HCT116 (cell line): Measurements from ENCODE around the gene RNF8. TPM values are rescaled to one million over a fixed set of nuclear protein-coding genes. Genes with fewer than 3 reads are reported as not detected.

Source experiments
- ATAC-seq: fragments of 200-7000 bp; cut with Tn5 transposase; 2 replicates; pipeline ENCODE4 v1.9.1; 2020; ENCODE audit warnings: mild to moderate bottlenecking, moderate library complexity
- BruUV-seq: library from RNA; stranded (reverse); fragments of 400-500 nt; replicated peaks from 2 replicates; lab custom pipeline; 2021; lab: Mats Ljungman, UMichigan
- CTCF ChIA-PET: fragments of 300-600 bp; sonication (Branson Sonifier 250); formaldehyde crosslinking; loops from one replicate; lab custom pipeline; 2021; ENCODE audit warnings: antibody characterized with exemption; lab: Charles Lee
- POLR2A ChIA-PET: fragments of 300-600, 350-600 bp; sonication (Branson Sonifier 250); formaldehyde crosslinking; loops from one replicate; lab custom pipeline; 2021; ENCODE audit warnings: antibody characterized with exemption; lab: Charles Lee
- RAD21 ChIA-PET, 2 experiments: fragments of 300-600 bp; sonication (Branson Sonifier 250); formaldehyde crosslinking; loops; one replicate each; lab custom pipeline; 2023; ENCODE audit warnings: low total read pairs in 2 of 2; ENCODE audit not compliant: uncharacterized antibody in 2 of 2, unreplicated experiment in 2 of 2, low non-redundant PET in 1 of 2; lab: Charles Lee
- DNase-seq: peaks from one replicate; pipeline ENCODE4 v3.0.0-alpha.2; 2010; ENCODE audit warnings: low read depth, low spot score
- H2AFZ ChIP-seq: fragments of 200-600 bp; shearing (Covaris generic), sonication (generic); 2 replicates; pipeline ENCODE4 v1.6.1; 2017; ENCODE audit warnings: low read depth, mixed run types, mixed read lengths, antibody characterized with exemption, low read length; ENCODE audit not compliant: poor library complexity, severe bottlenecking
- H3K27ac ChIP-seq: 2 replicates; pipeline ENCODE4 v1.5.1; 2012; ENCODE audit warnings: low read depth, low read length
- H3K27me3 ChIP-seq: fragments of 200-600 bp; sonication (generic); 2 replicates; pipeline ENCODE4 v1.6.1; 2016; ENCODE audit warnings: mixed run types, low read length, mixed read lengths; ENCODE audit not compliant: insufficient read depth
- H3K36me3 ChIP-seq, 2 experiments: fragments of 200-500 bp in 1 of 2; fragments of 200-600 bp in 1 of 2; sonication (Bioruptor generic) in 1 of 2; sonication (generic) in 1 of 2; 2 replicates each; pipeline versions ENCODE4 v1.5.1 to v1.6.1; 2014 to 2016; ENCODE audit warnings: low read length in 2 of 2, inconsistent platforms in 1 of 2, mixed read lengths in 1 of 2, mixed run types in 1 of 2; ENCODE audit not compliant: insufficient read depth in 2 of 2, control insufficient read depth in 1 of 2
- H3K4me1 ChIP-seq, 2 experiments: fragments of 200-600 bp in 1 of 2; sonication (generic) in 1 of 2; 2 replicates each; pipeline versions ENCODE4 v1.5.1 to v1.6.1; 2012 to 2017; ENCODE audit warnings: low read length in 2 of 2, inconsistent platforms in 1 of 2, mild to moderate bottlenecking in 1 of 2, mixed read lengths in 1 of 2, mixed run types in 1 of 2, moderate library complexity in 1 of 2; ENCODE audit not compliant: insufficient read depth in 2 of 2, control insufficient read depth in 1 of 2
- H3K4me2 ChIP-seq: fragments of 200-600 bp; sonication (generic); 2 replicates; pipeline ENCODE4 v1.6.1; 2017; ENCODE audit warnings: mixed run types, low read length, mixed read lengths
- H3K4me3 ChIP-seq, 2 experiments: fragments of 200-600 bp in 1 of 2; sonication (generic) in 1 of 2; replicated peaks in 1 of 2; 2 replicates each; pipeline ENCODE4 v1.5.1; 2011 to 2016; ENCODE audit warnings: low read length in 2 of 2, control low read depth in 1 of 2, low read depth in 1 of 2, mild to moderate bottlenecking in 1 of 2, mixed read lengths in 1 of 2, mixed run types in 1 of 2
- H3K79me2 ChIP-seq: fragments of 200-600 bp; sonication (generic); 2 replicates; pipeline ENCODE4 v1.6.1; 2017; ENCODE audit warnings: mild to moderate bottlenecking, mixed run types, low read length, moderate library complexity, mixed read lengths; ENCODE audit not compliant: insufficient read depth
- H3K9ac ChIP-seq: fragments of 200-600 bp; sonication (generic); 2 replicates; pipeline ENCODE4 v1.6.1; 2016; ENCODE audit warnings: low read length, mixed read lengths
- H3K9me2 ChIP-seq: fragments of 200-600 bp; sonication (generic), shearing (Covaris generic); 2 replicates; pipeline ENCODE4 v1.6.1; 2017; ENCODE audit warnings: mixed run types, mild to moderate bottlenecking, moderate library complexity; ENCODE audit not compliant: insufficient read depth
- H3K9me3 ChIP-seq, 2 experiments: fragments of 200-500 bp in 1 of 2; fragments of 200-600 bp in 1 of 2; sonication (Bioruptor generic) in 1 of 2; sonication (generic) in 1 of 2; 2 replicates each; pipeline ENCODE4 v1.6.1; 2014 to 2017; ENCODE audit warnings: low read length in 2 of 2, mixed read lengths in 2 of 2, inconsistent platforms in 1 of 2, low read depth in 1 of 2, mild to moderate bottlenecking in 1 of 2, mixed run types in 1 of 2, moderate library complexity in 1 of 2; ENCODE audit not compliant: control insufficient read depth in 1 of 2, insufficient read depth in 1 of 2
- H4K20me1 ChIP-seq: fragments of 200-600 bp; sonication (generic), shearing (Covaris generic); 2 replicates; pipeline ENCODE4 v1.6.1; 2017; ENCODE audit warnings: mixed run types, mild to moderate bottlenecking, moderate library complexity; ENCODE audit not compliant: insufficient read depth
- CBX3 ChIP-seq: IDR thresholded peaks from 2 replicates; pipeline ENCODE4 v1.6.1; 2012; ENCODE audit warnings: low read depth
- CEBPB ChIP-seq: IDR thresholded peaks from 2 replicates; pipeline ENCODE4 v1.6.1; 2012; ENCODE audit warnings: low read depth
- EGR1 ChIP-seq: IDR thresholded peaks from 2 replicates; pipeline ENCODE4 v1.6.1; 2012; ENCODE audit warnings: low read depth
- ELF1 ChIP-seq: IDR thresholded peaks from 2 replicates; pipeline ENCODE4 v1.6.1; 2012; ENCODE audit warnings: low read depth, borderline replicate concordance
- EZH2 ChIP-seq: fragments of 200-600 bp; sonication (generic); IDR thresholded peaks from 2 replicates; pipeline ENCODE4 v1.6.1; 2017; ENCODE audit warnings: antibody characterized with exemption, mixed run types
- EZH2phosphoT487 ChIP-seq: fragments of 200-600 bp; IDR thresholded peaks from 2 replicates; pipeline ENCODE4 v1.6.1; 2018; ENCODE audit warnings: antibody characterized with exemption, borderline replicate concordance
- JUND ChIP-seq: IDR thresholded peaks from 2 replicates; pipeline ENCODE4 v1.6.1; 2012
- POLR2A ChIP-seq: IDR thresholded peaks from 2 replicates; pipeline ENCODE4 v1.7.0; 2011; ENCODE audit warnings: borderline replicate concordance; ENCODE audit not compliant: insufficient read depth, insufficient read length; ENCODE audit errors: extremely low read depth
- POLR2AphosphoS5 ChIP-seq: IDR thresholded peaks from 2 replicates; pipeline ENCODE4 v1.6.1; 2011; ENCODE audit warnings: mild to moderate bottlenecking, low read depth, low read length, moderate library complexity
- RAD21 ChIP-seq: IDR thresholded peaks from 2 replicates; pipeline ENCODE4 v1.6.1; 2012; ENCODE audit warnings: low read depth, mild to moderate bottlenecking
- SIN3A ChIP-seq: IDR thresholded peaks from 2 replicates; pipeline ENCODE4 v1.6.1; 2012; ENCODE audit warnings: low read depth
- SRF ChIP-seq: IDR thresholded peaks from 2 replicates; pipeline ENCODE4 v1.6.1; 2012; ENCODE audit warnings: low read depth
- TCF7L2 ChIP-seq: IDR thresholded peaks from 2 replicates; pipeline ENCODE4 v1.7.0; 2011; ENCODE audit warnings: borderline replicate concordance, inconsistent platforms; ENCODE audit not compliant: insufficient read depth, insufficient read length; ENCODE audit errors: extremely low read depth
- YY1 ChIP-seq: IDR thresholded peaks from 2 replicates; pipeline ENCODE4 v1.6.1; 2011; ENCODE audit warnings: low read length, low read depth, moderate library complexity, mild to moderate bottlenecking; ENCODE audit not compliant: insufficient replicate concordance; ENCODE audit errors: extremely low read depth
- ZFX ChIP-seq: fragments of 450-650 bp; IDR thresholded peaks from 2 replicates; pipeline ENCODE4 v1.6.1; 2017
- ZNF274 ChIP-seq: fragments of 200-500 bp; sonication (Bioruptor generic); IDR thresholded peaks from 2 replicates; pipeline ENCODE4 v1.6.1; 2014; ENCODE audit warnings: mild to moderate bottlenecking, low read depth, low read length, inconsistent platforms
- intact Hi-C: fragments of 100-400 bp; cut with micrococcal nuclease; formaldehyde crosslinking; loops from 2 replicates; pipeline ENCODE4 v1.10.0; 2022
- total RNA-seq: library from RNA; stranded (reverse); gene quantifications from one replicate; pipeline ENCODE4 v1.2.1, GENCODE V29; 2021; ENCODE audit not compliant: unreplicated experiment
- TF ChIP-seq, protein P1 (sequence below): IDR thresholded peaks from 2 replicates; pipeline ENCODE4 v1.6.1; 2012
- TF ChIP-seq, protein P2 (sequence below), 3 experiments: fragments of 200-600 bp in 1 of 3; sonication (generic) in 1 of 3; IDR thresholded peaks in 2 of 3; conservative IDR thresholded peaks in 1 of 3; 2 replicates each; pipeline ENCODE4 v1.5.1; 2012 to 2017; ENCODE audit warnings: low read depth in 2 of 3, low read length in 2 of 3, antibody characterized with exemption in 1 of 3, borderline replicate concordance in 1 of 3, control low read depth in 1 of 3, mild to moderate bottlenecking in 1 of 3, mixed read lengths in 1 of 3, mixed run types in 1 of 3, moderate library complexity in 1 of 3; ENCODE audit not compliant: insufficient read depth in 1 of 3
- TF ChIP-seq, protein P3 (sequence below): IDR thresholded peaks from 2 replicates; pipeline ENCODE4 v1.6.1; 2011; ENCODE audit warnings: mild to moderate bottlenecking, low read length, moderate library complexity; ENCODE audit not compliant: insufficient replicate concordance; ENCODE audit errors: extremely low read depth
- TF ChIP-seq, protein P4 (sequence below): IDR thresholded peaks from 2 replicates; pipeline ENCODE4 v1.6.1; 2012; ENCODE audit warnings: low read depth

Gene RNF8
- total RNA-seq, 1 experiment from 2014 or later: 28.0 TPM

DNA sequence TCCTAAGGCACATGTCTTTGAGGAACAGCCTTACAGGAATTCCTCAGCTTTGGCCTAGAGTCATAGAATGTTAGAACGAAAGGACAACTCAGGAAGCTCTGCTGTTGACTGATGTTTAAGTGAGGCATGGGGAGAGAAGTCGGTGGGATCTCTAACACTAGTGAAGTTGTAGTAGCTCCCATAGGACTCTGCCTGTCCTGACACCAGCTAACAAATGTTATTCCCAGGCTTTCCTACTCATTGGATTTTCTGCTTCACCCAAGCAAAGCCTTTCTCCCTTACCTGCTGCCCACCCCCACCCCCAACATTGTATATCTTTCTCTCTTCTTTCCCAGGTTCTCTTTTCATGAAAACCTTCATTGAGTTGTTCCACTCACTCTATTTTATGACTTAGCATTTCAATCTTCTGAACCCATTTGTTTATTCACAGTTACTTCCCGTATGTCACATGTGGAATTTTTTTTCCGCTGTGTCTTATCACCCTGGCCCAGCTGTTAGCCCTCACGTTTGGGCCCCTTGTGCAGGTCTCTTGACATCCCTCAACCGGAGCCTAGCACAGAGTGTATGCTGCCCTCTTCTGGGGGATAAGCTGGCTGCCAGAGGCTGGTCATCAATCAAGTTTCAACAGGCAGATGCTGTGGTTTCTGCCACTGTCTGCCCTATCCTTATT lies 39.2 kb upstream of the RNF8 start:
- H3K79me2 ChIP-seq: no peaks in the 10 kb centered on the region
- H3K4me2 ChIP-seq: no peak overlapping the region
- H3K4me1 ChIP-seq: no peaks in the 10 kb centered on the region
- H2AFZ ChIP-seq: no peak overlapping the region
- no peak overlapping the region for H3K27ac ChIP-seq
- ChIA-PET RAD21 (no interaction called here), POLR2A (interaction anchor here (1.0 kb wide), 1 partner anchor 11 kb away, joined by 3 read pairs; no protein-coding TSS in a partner anchor), CTCF (interaction anchor here (1.1 to 2.5 kb wide), 5 partner anchors 9 to 296 kb away, joined by 3 to 12 read pairs (median 5); no protein-coding TSS in a partner anchor)
- no peaks in the 10 kb centered on the region for H3K9me2 ChIP-seq
- H3K9me3 ChIP-seq: no peaks in the 10 kb centered on the region
- H3K4me3 ChIP-seq: no peak overlapping the region
- ATAC-seq: peak; percentile 94
- no TSS peak for BruUV-seq
- H3K36me3 ChIP-seq: peaks cover 16 to 20% of the 10 kb centered on the region in 2 experiments; a peak in 3 of 4 replicates
- H3K9ac ChIP-seq: no peak overlapping the region
- DNase-seq: peak; percentile 7
- intact Hi-C loops: no loop called here
- H3K27me3 ChIP-seq: no peaks in the 10 kb centered on the region
- no peaks in the 10 kb centered on the region for H4K20me1 ChIP-seq
- TF ChIP-seq CEBPB: no peak
- TF ChIP-seq, protein P1, sequence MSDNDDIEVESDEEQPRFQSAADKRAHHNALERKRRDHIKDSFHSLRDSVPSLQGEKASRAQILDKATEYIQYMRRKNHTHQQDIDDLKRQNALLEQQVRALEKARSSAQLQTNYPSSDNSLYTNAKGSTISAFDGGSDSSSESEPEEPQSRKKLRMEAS: no peak
- no peak for TF ChIP-seq POLR2AphosphoS5
- no peak for TF ChIP-seq SRF
- TF ChIP-seq, protein P2, sequence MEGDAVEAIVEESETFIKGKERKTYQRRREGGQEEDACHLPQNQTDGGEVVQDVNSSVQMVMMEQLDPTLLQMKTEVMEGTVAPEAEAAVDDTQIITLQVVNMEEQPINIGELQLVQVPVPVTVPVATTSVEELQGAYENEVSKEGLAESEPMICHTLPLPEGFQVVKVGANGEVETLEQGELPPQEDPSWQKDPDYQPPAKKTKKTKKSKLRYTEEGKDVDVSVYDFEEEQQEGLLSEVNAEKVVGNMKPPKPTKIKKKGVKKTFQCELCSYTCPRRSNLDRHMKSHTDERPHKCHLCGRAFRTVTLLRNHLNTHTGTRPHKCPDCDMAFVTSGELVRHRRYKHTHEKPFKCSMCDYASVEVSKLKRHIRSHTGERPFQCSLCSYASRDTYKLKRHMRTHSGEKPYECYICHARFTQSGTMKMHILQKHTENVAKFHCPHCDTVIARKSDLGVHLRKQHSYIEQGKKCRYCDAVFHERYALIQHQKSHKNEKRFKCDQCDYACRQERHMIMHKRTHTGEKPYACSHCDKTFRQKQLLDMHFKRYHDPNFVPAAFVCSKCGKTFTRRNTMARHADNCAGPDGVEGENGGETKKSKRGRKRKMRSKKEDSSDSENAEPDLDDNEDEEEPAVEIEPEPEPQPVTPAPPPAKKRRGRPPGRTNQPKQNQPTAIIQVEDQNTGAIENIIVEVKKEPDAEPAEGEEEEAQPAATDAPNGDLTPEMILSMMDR (IDR thresholded peaks at IDR 0.05 in 2 of 3, conservative IDR thresholded peaks at IDR 0.05 in 1 of 3; ENCODE audit: borderline replicate concordance in 1 of 3, insufficient read depth in 1 of 3, low read depth in 2 of 3, low read length in 2 of 3): peak; percentile 61 to 76 (median 76); a peak in 5 of 6 replicates
- peak; percentile 66 for TF ChIP-seq RAD21
- no peak for TF ChIP-seq ZNF274
- no peak for TF ChIP-seq YY1
- no peak for TF ChIP-seq EZH2phosphoT487
- no peak for TF ChIP-seq ELF1
- TF ChIP-seq POLR2A: no peak
- TF ChIP-seq, protein P3, sequence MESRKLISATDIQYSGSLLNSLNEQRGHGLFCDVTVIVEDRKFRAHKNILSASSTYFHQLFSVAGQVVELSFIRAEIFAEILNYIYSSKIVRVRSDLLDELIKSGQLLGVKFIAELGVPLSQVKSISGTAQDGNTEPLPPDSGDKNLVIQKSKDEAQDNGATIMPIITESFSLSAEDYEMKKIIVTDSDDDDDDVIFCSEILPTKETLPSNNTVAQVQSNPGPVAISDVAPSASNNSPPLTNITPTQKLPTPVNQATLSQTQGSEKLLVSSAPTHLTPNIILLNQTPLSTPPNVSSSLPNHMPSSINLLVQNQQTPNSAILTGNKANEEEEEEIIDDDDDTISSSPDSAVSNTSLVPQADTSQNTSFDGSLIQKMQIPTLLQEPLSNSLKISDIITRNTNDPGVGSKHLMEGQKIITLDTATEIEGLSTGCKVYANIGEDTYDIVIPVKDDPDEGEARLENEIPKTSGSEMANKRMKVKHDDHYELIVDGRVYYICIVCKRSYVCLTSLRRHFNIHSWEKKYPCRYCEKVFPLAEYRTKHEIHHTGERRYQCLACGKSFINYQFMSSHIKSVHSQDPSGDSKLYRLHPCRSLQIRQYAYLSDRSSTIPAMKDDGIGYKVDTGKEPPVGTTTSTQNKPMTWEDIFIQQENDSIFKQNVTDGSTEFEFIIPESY: no peak
- TF ChIP-seq EGR1: no peak
- no peak for TF ChIP-seq ZFX
- TF ChIP-seq SIN3A: no peak
- TF ChIP-seq, protein P4, sequence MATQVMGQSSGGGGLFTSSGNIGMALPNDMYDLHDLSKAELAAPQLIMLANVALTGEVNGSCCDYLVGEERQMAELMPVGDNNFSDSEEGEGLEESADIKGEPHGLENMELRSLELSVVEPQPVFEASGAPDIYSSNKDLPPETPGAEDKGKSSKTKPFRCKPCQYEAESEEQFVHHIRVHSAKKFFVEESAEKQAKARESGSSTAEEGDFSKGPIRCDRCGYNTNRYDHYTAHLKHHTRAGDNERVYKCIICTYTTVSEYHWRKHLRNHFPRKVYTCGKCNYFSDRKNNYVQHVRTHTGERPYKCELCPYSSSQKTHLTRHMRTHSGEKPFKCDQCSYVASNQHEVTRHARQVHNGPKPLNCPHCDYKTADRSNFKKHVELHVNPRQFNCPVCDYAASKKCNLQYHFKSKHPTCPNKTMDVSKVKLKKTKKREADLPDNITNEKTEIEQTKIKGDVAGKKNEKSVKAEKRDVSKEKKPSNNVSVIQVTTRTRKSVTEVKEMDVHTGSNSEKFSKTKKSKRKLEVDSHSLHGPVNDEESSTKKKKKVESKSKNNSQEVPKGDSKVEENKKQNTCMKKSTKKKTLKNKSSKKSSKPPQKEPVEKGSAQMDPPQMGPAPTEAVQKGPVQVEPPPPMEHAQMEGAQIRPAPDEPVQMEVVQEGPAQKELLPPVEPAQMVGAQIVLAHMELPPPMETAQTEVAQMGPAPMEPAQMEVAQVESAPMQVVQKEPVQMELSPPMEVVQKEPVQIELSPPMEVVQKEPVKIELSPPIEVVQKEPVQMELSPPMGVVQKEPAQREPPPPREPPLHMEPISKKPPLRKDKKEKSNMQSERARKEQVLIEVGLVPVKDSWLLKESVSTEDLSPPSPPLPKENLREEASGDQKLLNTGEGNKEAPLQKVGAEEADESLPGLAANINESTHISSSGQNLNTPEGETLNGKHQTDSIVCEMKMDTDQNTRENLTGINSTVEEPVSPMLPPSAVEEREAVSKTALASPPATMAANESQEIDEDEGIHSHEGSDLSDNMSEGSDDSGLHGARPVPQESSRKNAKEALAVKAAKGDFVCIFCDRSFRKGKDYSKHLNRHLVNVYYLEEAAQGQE: no peak
- TF ChIP-seq CBX3: 0 out of 2 replicates have a peak, but pooled peaks have one; percentile 18
- TF ChIP-seq TCF7L2: no peak
- no peak for TF ChIP-seq EZH2
- TF ChIP-seq JUND: no peak
